Body of pancreas (tissue), 4 donors: ENCODE data around the gene GTF2H1. TPM values are rescaled to one million over a fixed set of nuclear protein-coding genes. Genes with fewer than 3 reads are reported as not detected.

Source experiments
- ATAC-seq: fragments of 150-250 bp; one replicate; pipeline ENCODE4 v1.9.1; 2016
- DNase-seq, 4 donors: peaks; one replicate each; pipeline ENCODE4 v3.0.0-alpha.2; 2019
- H3K27ac ChIP-seq, 4 donors: fragments of 200-600 bp; sonication (generic); 1 replicate in 3 of 4; 2 replicates in 1 of 4; pipeline versions ENCODE4 v1.5.1 to v1.6.1; 2016 to 2019; ENCODE audit warnings: mild to moderate bottlenecking in 1 of 4, mixed read lengths in 1 of 4, moderate library complexity in 1 of 4
- H3K27me3 ChIP-seq, 2 donors: fragments of 200-600 bp; sonication (generic); one replicate each; pipeline ENCODE4 v1.6.0; 2016; ENCODE audit warnings: mild to moderate bottlenecking in 1 of 2
- H3K36me3 ChIP-seq, 2 donors: fragments of 200-600 bp; sonication (generic); replicated peaks in 1 of 2; 2 replicates each; pipeline ENCODE4 v1.5.1; 2016; ENCODE audit warnings: low read depth in 2 of 2; ENCODE audit not compliant: insufficient read depth in 1 of 2
- H3K4me1 ChIP-seq: fragments of 200-600 bp; sonication (generic); one replicate; pipeline ENCODE4 v1.6.0; 2016
- H3K4me3 ChIP-seq, 2 donors: fragments of 200-600 bp; sonication (generic); 1 replicate in 1 of 2; 2 replicates in 1 of 2; pipeline ENCODE4 v1.5.1; 2016 to 2019
- H3K9me3 ChIP-seq, 3 donors: fragments of 200-600 bp; sonication (generic); 1 replicate in 2 of 3; 2 replicates in 1 of 3; pipeline ENCODE4 v1.5.1; 2016
- POLR2A ChIP-seq, 3 donors: fragments of 450-650 bp; IDR thresholded peaks; one replicate each; pipeline ENCODE4 v1.6.1; 2016; ENCODE audit warnings: antibody characterized with exemption in 3 of 3, mild to moderate bottlenecking in 2 of 3
- WGBS, 2 donors: methylation state at CpG; one replicate each; pipeline ENCODE4 v1.1.5; 2017; 5-methylcytosine and 5-hydroxymethylcytosine counted together
- intact Hi-C: fragments of 100-400 bp; cut with DNase I; formaldehyde crosslinking; loops from one replicate; pipeline ENCODE4 v1.15.1; 2023
- total RNA-seq, 2 donors: library from RNA; depleted of rRNA; stranded (reverse); fragments of >200 nt; gene quantifications; one replicate each; pipeline ENCODE4 v1.1.0, GENCODE V29; 2016
- TF ChIP-seq, protein P1 (sequence below), 7 experiments: fragments of 450-650 bp in 4 of 7; fragments of 200-600 bp in 3 of 7; sonication (generic) in 3 of 7; IDR thresholded peaks; one replicate each; pipeline ENCODE4 v1.5.1; 2016 to 2019; ENCODE audit warnings: antibody characterized with exemption in 7 of 7

Gene GTF2H1
- total RNA-seq, 2 donors from 2014 or later: 26.5 to 48.5 TPM

DNA sequence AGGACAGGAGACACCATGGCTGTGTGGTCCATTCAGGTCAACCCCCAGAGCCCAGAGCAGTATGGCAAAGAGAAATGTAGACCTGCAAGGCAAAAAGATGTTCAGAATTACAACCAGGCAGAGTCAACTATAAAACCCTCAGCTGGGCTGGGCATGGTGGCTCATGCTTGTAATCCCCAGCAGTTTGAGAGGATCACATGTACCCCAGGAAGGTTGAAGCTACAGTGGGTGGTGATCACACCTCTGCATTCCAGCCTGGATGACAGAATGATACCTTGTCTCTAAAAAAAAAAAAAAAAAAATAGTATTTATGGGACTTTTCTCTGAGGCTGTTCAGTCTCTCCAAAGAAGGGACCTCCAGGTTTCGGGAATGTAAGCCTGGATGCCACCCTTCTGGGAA, 53.6 kb downstream of the GTF2H1 start:
- Histone ChIP-seq H3K36me3 (no peaks in the 10 kb centered on the region), H3K4me1 (no peaks in the 10 kb centered on the region), H3K9me3 (no peaks in the 10 kb centered on the region), H3K4me3 (no peak overlapping the region), H3K27me3 (no peaks in the 10 kb centered on the region), H3K27ac (no peak overlapping the region)
- DNase-seq (no peak), ATAC-seq (no peak)
- no peak for TF ChIP-seq POLR2A (IDR thresholded peaks at IDR 0.05)
- TF ChIP-seq, protein P1, sequence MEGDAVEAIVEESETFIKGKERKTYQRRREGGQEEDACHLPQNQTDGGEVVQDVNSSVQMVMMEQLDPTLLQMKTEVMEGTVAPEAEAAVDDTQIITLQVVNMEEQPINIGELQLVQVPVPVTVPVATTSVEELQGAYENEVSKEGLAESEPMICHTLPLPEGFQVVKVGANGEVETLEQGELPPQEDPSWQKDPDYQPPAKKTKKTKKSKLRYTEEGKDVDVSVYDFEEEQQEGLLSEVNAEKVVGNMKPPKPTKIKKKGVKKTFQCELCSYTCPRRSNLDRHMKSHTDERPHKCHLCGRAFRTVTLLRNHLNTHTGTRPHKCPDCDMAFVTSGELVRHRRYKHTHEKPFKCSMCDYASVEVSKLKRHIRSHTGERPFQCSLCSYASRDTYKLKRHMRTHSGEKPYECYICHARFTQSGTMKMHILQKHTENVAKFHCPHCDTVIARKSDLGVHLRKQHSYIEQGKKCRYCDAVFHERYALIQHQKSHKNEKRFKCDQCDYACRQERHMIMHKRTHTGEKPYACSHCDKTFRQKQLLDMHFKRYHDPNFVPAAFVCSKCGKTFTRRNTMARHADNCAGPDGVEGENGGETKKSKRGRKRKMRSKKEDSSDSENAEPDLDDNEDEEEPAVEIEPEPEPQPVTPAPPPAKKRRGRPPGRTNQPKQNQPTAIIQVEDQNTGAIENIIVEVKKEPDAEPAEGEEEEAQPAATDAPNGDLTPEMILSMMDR (IDR thresholded peaks at IDR 0.05): no peak
- WGBS, 2 donors: 90 to 95% methylated on average over 1 of the region's 1 CpG
- intact Hi-C loops: no loop called here

DNA sequence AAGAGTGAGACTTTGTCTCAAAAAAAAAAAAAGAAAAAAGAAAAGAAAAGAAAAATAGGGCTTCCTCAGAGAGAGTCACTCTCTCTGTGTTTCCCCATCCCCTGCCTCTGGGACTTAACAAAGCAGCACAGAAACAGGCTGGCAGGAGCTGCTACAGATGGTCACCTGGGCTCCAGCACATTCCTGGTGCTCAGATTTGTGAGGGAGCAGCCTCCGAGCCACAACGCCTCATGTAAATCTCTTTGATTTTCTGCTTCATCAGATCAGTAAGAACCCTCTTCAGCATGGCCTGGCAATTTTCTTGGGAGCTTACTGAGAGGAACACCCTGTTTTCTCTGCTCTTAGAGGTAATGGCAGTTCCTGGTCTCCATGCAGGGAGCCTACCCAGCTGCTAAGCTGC, 56.8 kb downstream of the GTF2H1 start:
- no peak for TF ChIP-seq POLR2A (IDR thresholded peaks at IDR 0.05)
- TF ChIP-seq, protein P1 (IDR thresholded peaks at IDR 0.05): no peak
- DNase-seq: peak in 3 of 4 donors; percentile 18 to 32 (median 26)
- Histone ChIP-seq H3K36me3 (no peaks in the 10 kb centered on the region), H3K27me3 (no peaks in the 10 kb centered on the region), H3K27ac (no peak overlapping the region), H3K4me3 (no peak overlapping the region), H3K4me1 (peaks cover 15% of the 10 kb centered on the region), H3K9me3 (no peaks in the 10 kb centered on the region)
- ATAC-seq: no peak
- WGBS, 2 donors: 40 to 50% methylated on average over 2 of the region's 2 CpGs
- intact Hi-C loops: no loop called here

DNA sequence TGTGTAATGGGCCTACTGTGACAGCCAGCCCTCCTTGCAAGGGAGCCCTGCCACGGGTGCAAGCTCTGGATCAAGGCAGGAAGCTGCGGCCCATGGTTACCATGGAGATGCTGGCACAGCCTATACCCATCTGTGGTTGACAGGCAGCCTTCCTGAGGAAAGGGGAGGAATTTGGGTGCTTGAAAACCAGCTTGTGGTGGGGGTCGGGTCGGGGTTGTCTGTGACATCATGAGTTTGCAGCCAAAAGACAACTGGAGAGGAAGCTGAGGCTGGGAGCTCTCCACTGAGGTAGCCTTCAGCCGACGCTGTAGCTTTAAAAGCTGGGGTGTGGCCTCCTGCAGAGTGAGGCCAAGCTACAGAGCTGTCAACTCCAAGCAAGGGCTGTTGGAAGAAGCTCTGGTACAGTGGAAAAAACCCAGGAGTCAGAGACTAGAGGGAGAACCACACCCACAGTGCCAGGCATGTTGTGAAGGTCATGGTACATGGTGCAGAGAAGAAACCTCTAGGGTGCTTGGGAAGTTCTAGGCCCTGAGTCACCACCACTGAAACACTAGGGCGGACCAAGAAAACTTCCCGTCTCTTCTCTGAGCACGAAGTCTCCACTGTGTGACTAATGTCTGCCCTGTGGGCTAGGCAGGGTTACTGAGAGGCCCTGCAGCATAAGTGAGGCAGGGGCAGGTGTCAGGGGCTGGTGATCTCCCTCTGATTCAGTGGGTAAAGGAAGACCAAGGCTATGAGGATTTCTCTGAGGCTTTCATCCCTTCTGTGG, 61.2 kb downstream of the GTF2H1 start:
- peaks cover 25% of the 10 kb centered on the region for H3K4me1 ChIP-seq
- H3K4me3 ChIP-seq: no peak overlapping the region
- DNase-seq (peak; percentile 57 to 85 (median 76)), ATAC-seq (peak; percentile 74)
- intact Hi-C loops: no loop called here
- no peaks in the 10 kb centered on the region for H3K9me3 ChIP-seq
- TF ChIP-seq POLR2A (IDR thresholded peaks at IDR 0.05): no peak
- TF ChIP-seq, protein P1 (IDR thresholded peaks at IDR 0.05): no peak
- no peaks in the 10 kb centered on the region for H3K27me3 ChIP-seq
- peak overlapping the region; percentile 89 to 95 (median 90) for H3K27ac ChIP-seq
- WGBS, 2 donors: 15 to 27% methylated on average over 3 to 9 of the region's 9 CpGs
- H3K36me3 ChIP-seq: no peaks in the 10 kb centered on the region

DNA sequence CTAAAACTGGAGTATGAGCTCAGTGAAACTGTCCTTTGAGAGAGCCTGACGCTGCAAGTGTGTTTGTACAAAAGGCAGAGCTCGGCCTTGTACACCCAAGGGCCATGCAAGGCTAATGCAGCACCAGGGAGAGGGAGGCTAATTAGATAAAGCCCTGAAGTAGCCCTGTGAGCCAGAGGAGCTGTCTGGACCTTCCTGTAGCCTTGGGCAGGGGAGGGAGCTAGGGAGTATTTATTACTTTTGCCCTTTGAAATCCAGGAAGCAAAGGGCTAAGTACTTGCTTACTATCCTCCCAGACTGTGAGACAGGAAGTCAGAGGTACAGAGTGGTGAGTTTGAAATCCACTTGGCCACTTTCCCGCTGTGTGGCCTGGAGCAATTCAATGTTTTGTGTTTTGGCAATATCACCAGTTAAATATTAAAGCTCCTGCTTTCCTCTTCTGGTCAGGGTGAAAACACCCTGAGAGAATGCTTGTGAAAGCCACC, 61.8 kb downstream of the GTF2H1 start:
- TF ChIP-seq POLR2A (IDR thresholded peaks at IDR 0.05): peak in 2 of 3 donors; percentile 27 to 46
- TF ChIP-seq, protein P1 (IDR thresholded peaks at IDR 0.05): no peak
- ATAC-seq: peak; percentile 79
- Histone ChIP-seq H3K9me3 (no peaks in the 10 kb centered on the region), H3K4me3 (no peak overlapping the region), H3K27ac (peak overlapping the region; percentile 89 to 95 (median 90)), H3K4me1 (peaks cover 25% of the 10 kb centered on the region), H3K36me3 (no peaks in the 10 kb centered on the region), H3K27me3 (no peaks in the 10 kb centered on the region)
- peak; percentile 56 to 80 (median 71) for DNase-seq
- intact Hi-C loops: no loop called here
- WGBS, 2 donors: 9 to 27% methylated on average over 3 of the region's 3 CpGs
